Measurements from ENCODE around the gene UPK3BL1.
"Not testable (repeated sequence)": the region's sequence is repeated elsewhere in the genome, so short reads cannot be mapped to it uniquely, and the experiment has no call there.

- not testable (repeated sequence) for TF ChIP-seq CTCF (IDR thresholded peaks at IDR 0.05; ENCODE audit: insufficient read depth, low read length, poor library complexity, severe bottlenecking); EZH2phosphoT487 (conservative IDR thresholded peaks at IDR 0.05; ENCODE audit: low read length)
Measured at GRCh38 chr7:102689436-102690282, 47.1 kb upstream of the UPK3BL1 start.

All from SU-DHL-6 (cell line).